ENCODE measurements around the gene UVRAG. TPM values are rescaled to one million over a fixed set of nuclear protein-coding genes. Genes with fewer than 3 reads are reported as not detected.
A peak's percentile ranks its signal among the peaks of the same experiment; 100 is the strongest.

Gene UVRAG
- total RNA-seq, 1 donor from 2014 or later, result 20.7 TPM

- no peaks in the 10 kb centered on the region for H3K9me3 Mint-ChIP-seq
- H3K4me1 Mint-ChIP-seq (ENCODE audit: unreplicated experiment), result peaks cover 8% of the 10 kb centered on the region
- no peak for DNase-seq (ENCODE audit: extremely low spot score, unreplicated experiment)
- H3K4me3 Mint-ChIP-seq, result no peak overlapping the region
- no peak overlapping the region for H3K27ac Mint-ChIP-seq
- H3K27me3 Mint-ChIP-seq, result no peaks in the 10 kb centered on the region
- no peak for TF ChIP-seq CTCF (conservative IDR thresholded peaks at IDR 0.05)
- H3K36me3 Mint-ChIP-seq, result no peaks in the 10 kb centered on the region
Observed at GRCh38 chr11:75809991-75810390, 5.0 kb upstream of the UVRAG start.

GRCh38 chr11:75810637-75811390 lies 4.2 kb upstream of the UVRAG start:
- Mint-ChIP-seq H3K4me3 (no peak overlapping the region), H3K27ac (no peak overlapping the region), H3K27me3 (no peaks in the 10 kb centered on the region), H3K4me1 (ENCODE audit: unreplicated experiment) (peaks cover 8% of the 10 kb centered on the region), H3K9me3 (no peaks in the 10 kb centered on the region), H3K36me3 (no peaks in the 10 kb centered on the region)
- no peak for DNase-seq (ENCODE audit: extremely low spot score, unreplicated experiment)
- no peak for TF ChIP-seq CTCF (conservative IDR thresholded peaks at IDR 0.05)

GRCh38 chr11:75811485-75811884 lies 3.5 kb upstream of the UVRAG start:
- Mint-ChIP-seq H3K36me3 (no peaks in the 10 kb centered on the region), H3K4me3 (no peak overlapping the region), H3K9me3 (no peaks in the 10 kb centered on the region), H3K27ac (no peak overlapping the region), H3K4me1 (ENCODE audit: unreplicated experiment) (peaks cover 8% of the 10 kb centered on the region), H3K27me3 (no peaks in the 10 kb centered on the region)
- no peak for DNase-seq (ENCODE audit: extremely low spot score, unreplicated experiment)
- no peak for TF ChIP-seq CTCF (conservative IDR thresholded peaks at IDR 0.05)

- no peak for DNase-seq (ENCODE audit: extremely low spot score, unreplicated experiment)
- Mint-ChIP-seq H3K4me1 (ENCODE audit: unreplicated experiment) (peaks cover 8% of the 10 kb centered on the region), H3K9me3 (no peaks in the 10 kb centered on the region), H3K27ac (peak overlapping the region; percentile 95), H3K36me3 (no peaks in the 10 kb centered on the region), H3K4me3 (no peak overlapping the region), H3K27me3 (no peaks in the 10 kb centered on the region)
- no peak for TF ChIP-seq CTCF (conservative IDR thresholded peaks at IDR 0.05)
Observed at GRCh38 chr11:75812542-75813040, 2.4 kb upstream of the UVRAG start.

- Mint-ChIP-seq H3K4me1 (ENCODE audit: unreplicated experiment) (peaks cover 11% of the 10 kb centered on the region), H3K27ac (peak overlapping the region; percentile 95), H3K9me3 (no peaks in the 10 kb centered on the region), H3K4me3 (peak overlapping the region; percentile 95), H3K36me3 (no peaks in the 10 kb centered on the region), H3K27me3 (no peaks in the 10 kb centered on the region)
- TF ChIP-seq CTCF (conservative IDR thresholded peaks at IDR 0.05), result no peak
- DNase-seq (ENCODE audit: extremely low spot score, unreplicated experiment), result no peak
Observed at GRCh38 chr11:75813124-75813523, 1.9 kb upstream of the UVRAG start.
